LNCaP clone FGC (cell line): ENCODE measurements around the gene TCERG1L.
A peak's percentile ranks its signal among the peaks of the same experiment; 100 is the strongest.

ENCODE experiments used
- DNase-seq: peaks from one replicate; pipeline ENCODE4 v3.0.0-alpha.2; 2011; ENCODE audit warnings: low read depth
- H3K4me3 ChIP-seq: 2 replicates; pipeline ENCODE4 v1.5.1; 2011; ENCODE audit warnings: mild to moderate bottlenecking, low read depth, low read length, control low read depth
- TF ChIP-seq, protein P1 (sequence below): IDR thresholded peaks from 2 replicates; pipeline ENCODE4 v1.5.1; 2012; ENCODE audit warnings: mild to moderate bottlenecking; ENCODE audit not compliant: control insufficient read depth, insufficient read depth; ENCODE audit errors: extremely low read depth

The TCERG1L gene

DNA sequence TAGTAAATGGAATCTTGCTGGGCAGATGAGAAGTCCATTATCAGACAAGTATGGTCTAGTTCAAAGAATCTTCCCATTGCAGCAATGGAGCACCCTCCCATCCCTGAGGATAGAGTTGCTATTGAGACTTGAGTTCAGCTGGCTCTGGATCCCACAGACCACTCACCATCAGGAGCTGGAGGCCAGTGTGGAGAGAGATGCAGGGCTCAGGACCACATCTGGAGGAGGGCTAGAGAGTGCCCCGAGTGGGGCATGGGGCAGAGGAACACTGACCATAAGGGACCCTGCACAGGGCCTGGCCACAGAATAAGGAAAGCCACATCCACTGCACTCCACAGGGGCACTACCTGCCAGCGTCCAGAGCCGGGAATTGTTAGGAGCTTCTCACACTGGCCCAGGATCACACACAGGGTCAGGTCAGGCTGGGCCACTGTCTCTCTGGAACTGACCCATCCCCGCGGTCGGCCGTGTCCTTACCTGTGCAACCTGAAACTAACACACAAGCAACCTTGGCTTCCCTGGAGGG is 41.3 kb upstream of the TCERG1L start:
- no peak overlapping the region for H3K4me3 ChIP-seq
- no peak for DNase-seq
- TF ChIP-seq, protein P1, sequence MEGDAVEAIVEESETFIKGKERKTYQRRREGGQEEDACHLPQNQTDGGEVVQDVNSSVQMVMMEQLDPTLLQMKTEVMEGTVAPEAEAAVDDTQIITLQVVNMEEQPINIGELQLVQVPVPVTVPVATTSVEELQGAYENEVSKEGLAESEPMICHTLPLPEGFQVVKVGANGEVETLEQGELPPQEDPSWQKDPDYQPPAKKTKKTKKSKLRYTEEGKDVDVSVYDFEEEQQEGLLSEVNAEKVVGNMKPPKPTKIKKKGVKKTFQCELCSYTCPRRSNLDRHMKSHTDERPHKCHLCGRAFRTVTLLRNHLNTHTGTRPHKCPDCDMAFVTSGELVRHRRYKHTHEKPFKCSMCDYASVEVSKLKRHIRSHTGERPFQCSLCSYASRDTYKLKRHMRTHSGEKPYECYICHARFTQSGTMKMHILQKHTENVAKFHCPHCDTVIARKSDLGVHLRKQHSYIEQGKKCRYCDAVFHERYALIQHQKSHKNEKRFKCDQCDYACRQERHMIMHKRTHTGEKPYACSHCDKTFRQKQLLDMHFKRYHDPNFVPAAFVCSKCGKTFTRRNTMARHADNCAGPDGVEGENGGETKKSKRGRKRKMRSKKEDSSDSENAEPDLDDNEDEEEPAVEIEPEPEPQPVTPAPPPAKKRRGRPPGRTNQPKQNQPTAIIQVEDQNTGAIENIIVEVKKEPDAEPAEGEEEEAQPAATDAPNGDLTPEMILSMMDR: no peak

DNA sequence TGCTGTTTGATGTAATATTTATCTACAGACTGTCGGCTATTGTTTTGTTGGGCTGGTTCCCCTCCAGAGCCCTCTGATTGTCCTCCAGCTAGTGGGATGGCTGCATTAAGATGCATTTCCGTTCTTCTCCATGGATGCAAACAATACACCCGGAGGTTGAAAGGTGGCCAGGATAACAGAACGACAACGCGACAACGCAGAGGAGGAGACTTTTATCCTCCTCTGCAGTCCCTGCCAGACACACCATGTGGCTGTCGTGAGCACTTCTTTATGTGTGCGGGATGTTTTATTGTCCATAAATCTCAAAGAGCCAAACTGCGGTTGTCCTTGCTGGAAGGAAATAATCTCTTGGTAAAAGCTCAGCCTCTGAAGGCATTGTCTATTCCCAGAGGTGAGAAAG is 39.1 kb upstream of the TCERG1L start:
- no peak for DNase-seq
- H3K4me3 ChIP-seq: no peak overlapping the region
- TF ChIP-seq, protein P1: no peak

DNA sequence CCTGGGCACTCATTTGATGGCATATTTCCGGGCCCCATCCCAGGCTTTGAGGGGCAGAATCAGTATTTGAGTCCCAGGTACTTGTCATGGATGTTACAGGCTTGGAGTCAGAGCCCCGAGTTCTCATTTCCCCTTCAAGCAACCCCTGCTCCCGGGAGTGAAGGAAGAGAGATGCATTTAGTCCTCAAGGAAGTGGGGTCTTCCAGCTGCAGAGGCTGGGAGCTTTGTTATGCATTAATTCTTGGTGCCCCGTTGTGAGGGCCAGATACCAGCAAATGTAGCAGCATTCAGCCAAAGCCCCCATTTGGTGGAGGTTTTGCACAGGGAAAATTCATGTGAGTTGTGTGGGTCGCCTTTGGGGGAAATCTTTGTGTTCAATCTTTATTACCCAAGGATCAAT is 38.7 kb upstream of the TCERG1L start:
- TF ChIP-seq, protein P1: no peak
- DNase-seq: no peak
- no peak overlapping the region for H3K4me3 ChIP-seq

DNA sequence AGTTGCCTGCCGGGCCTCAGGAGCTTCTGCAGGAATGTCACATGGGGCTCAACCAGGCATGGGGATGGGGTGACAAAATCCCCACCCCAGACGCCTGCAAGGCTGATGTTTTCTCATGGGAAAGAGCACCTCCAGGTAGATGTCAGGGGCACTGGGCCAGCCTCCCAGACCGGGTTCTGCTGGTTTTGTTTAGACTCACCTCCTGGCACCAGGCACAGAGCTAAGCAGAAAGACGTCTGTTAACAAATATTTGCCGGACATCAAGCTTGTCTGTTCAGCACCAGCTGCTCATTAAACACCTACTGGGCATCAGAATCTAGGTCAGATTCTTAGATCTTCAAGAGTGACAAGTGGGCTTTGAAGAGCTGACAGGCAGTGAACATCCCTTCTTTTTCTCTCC is 34.9 kb upstream of the TCERG1L start:
- peak; percentile 25 for DNase-seq
- TF ChIP-seq, protein P1: no peak
- H3K4me3 ChIP-seq: no peak overlapping the region

DNA sequence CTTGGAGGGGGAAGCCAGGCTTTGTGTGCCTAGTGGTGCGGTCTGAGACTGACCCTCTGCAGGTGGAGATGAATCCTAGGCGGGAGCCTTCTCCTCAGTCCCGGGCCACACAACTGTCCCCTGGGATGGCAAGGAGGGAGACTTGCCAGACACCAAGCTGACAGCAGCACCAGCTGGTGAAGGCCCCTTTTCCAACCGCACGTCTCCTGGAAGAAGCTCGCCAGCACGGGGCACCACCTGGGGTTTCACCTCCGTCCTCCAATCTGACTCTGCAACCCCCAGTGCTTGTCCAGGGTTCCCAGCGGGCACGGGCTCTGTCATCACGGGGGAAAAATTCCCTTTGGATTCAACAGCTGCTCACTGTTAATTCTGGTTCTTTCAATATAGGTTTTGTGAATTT is 34.2 kb upstream of the TCERG1L start:
- TF ChIP-seq, protein P1: no peak
- no peak overlapping the region for H3K4me3 ChIP-seq
- no peak for DNase-seq

DNA sequence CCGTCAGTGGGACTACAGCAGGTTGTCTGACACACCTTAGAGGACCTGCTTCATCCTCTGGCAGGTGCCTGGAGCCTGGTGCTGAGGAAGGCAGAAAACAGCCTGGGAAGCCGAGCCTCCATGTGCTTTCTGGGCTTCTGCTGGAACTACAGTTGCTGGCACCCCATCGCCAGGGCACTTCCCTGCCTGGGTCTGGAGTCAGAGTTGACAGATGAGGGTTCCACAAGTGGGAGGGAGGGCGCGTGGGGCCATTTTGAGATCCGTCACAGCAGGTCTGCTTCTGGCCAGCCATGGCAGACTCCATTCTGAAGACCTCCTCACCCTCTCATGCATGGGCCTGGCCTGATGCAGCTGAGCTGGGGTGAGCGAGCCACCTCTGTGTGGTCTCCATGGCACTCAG is 33.2 kb upstream of the TCERG1L start:
- TF ChIP-seq, protein P1: no peak
- no peak overlapping the region for H3K4me3 ChIP-seq
- DNase-seq: no peak

DNA sequence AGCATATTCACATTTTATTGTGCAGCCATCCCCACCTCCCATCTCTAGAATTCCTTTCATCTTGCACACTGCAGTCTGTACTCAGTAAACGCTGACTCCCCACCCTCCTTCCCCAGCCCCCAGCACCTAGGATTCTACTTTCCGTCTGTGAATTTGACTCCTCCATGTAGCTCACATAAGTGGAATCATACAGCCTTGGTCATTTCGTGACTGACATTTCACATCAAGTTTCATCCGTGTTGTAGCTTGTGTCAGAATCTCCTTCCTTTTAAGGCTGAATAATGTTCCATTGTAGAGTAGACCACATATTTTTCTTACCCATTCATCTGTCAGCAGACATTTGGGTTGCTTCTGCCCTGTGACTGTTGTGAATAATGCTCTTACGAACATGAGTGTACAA is 26.2 kb upstream of the TCERG1L start:
- no peak for DNase-seq
- TF ChIP-seq, protein P1: no peak
- no peak overlapping the region for H3K4me3 ChIP-seq
